SHP77 (cell line): ENCODE results near the gene SRPRB.

ENCODE experiments used
- DNase-seq, 2 experiments: peaks; one replicate each; lab custom pipeline; 2025; lab: John Stamatoyannopoulos, UW

SRPRB gene

DNA sequence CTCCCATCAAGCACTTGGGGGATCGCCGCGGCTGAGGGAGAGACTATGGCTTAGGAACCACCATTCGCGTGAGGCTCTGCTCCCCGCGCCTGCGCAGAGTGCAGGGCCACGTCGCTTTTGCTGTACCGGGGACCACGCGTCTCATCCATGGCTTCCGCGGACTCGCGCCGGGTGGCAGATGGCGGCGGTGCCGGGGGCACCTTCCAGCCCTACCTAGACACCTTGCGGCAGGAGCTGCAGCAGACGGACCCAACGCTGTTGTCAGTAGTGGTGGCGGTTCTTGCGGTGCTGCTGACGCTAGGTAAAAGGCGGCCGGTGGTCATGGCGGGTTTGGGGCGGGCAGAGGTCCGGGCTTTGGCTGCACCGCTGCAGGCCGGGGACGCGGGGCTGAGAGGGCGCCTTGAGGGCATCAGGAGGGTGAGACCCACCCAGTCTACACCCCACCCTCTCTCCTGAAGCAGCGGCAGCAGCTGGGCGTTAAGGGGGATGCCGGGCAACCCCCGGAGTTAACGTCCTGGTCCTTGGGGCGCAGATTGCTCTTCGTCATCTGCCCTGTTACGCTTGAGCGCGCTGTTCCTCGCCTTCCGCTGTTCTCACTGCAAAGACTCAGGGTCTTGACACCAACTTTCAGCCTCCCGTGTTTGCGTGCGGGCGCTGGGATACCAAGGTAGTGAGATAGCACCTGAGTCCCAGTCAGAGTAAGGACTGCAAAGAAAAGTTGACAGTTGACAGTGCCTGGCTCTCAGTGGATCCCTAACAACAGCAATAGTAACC is at the start of gene SRPRB:
Gene SRPRB, plus strand, starts transcription at position 114 of the 774 bp plus-strand sequence. Its CDS starts 34 bp downstream, at position 148.
- peak; percentile 89 to 95 for DNase-seq

- no peak for DNase-seq
Measured at GRCh38 chr3:133756716-133757694, 48.6 kb upstream of the SRPRB start.

DNA sequence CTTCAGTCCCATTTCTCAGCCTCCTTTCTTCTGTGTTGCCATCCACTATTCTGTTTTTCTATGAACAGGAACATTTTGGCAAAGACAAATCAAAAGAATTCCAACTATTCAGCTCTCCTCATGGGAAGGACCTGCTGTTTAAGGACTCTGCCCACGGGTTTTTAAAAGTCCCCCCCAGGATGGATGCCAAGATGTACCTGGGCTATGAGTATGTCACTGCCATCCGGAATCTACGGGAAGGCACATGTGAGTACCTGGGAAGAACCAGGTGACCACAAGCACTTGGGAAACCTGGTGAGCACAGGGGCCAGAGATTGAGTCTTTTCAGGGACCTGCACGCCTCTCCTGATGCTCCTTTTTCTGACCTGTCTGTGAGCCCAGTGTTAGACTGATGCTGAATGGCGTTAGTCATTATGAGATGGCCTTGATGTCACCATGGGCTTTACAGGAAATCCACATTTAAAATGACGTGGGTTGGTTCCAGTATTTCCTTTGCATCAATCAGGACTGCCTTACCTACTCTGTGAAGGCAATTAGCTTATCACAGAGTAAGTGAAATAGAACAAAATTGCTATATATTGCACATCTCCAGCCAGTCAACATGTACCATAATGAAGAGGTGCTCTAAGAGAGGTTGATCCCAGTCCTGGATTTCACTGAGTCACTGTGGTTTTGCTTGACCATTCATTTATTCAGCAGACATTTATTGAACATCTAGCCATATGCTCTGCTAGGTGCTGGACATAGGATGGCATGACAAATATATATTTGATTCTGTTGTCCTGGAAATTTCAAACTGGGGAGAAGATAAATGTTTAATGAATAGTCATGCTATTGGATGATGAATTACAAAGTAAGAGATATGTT is 47.7 kb upstream of the SRPRB start:
- no peak for DNase-seq

- no peak for DNase-seq
Measured at GRCh38 chr3:133758568-133758928, 47.1 kb upstream of the SRPRB start.

GRCh38 chr3:133758964-133759739 is 46.5 kb upstream of the SRPRB start:
- no peak for DNase-seq

DNA sequence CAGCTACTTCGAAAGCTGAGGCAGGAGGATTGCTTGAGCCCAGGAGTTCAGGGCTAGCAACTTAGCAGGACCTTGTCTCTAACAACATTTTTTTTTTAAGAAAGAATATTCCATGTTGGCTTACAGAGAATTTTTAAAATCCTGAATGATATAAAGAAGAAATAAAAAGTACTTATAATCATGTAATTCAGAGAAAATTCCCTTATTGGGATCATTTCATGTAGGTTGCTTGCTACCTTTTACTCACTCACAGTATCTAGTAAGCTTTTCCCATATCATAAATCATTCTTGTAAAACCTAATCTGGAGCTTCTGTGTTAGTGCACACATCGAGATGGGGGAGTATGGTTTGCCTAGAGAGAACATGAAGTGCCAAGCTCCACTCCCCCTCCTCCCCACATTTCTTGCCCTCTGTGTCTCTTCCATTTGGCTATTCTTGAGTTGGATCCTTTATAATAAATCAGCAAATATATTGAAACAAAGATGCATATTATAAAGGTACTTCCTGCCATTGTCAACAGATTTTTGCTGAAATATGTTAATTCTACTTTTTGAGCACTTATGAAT is 45.8 kb upstream of the SRPRB start:
- no peak for DNase-seq

- DNase-seq = no peak
Measured at GRCh38 chr3:133760916-133761315, 44.7 kb upstream of the SRPRB start.

DNA sequence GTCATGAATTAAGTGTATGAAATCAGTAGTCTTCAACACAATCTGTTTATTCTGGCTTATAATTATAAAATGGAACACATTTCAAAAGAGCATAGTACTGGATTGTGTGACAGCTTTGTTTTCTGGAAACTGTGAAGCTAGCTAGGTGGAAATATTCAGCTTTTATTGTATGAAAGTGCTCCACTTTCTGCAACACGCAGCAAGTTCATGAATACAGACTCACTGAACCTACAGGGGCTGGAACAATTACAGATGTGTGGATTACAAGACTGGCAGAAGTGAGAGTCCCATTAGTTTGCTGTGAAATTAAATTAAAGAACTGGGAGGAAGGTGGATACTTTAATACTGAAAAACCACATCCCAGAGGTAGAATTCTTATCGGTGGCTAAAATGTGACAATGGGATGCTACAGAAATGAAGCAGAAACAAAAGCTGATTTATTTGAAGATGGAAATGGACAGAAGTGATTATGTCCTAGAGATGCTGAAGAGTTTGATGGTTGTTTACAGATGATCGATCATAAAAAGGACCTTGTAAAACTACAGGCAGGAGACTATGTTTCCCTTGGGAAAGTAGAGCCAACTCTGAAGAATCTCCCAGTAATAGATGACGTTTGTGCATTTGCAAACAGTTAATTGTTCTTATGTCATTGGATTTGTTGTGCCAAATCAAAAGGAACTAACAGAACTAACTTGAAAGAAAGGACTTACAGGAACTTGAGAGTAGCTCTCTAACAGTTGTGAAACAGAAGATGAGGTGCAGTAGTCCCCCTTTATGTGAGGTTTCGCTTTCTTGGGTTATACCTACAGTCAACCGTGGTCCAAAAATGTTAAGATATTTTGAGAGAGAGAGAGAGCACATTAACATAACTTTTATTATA is 43.8 kb upstream of the SRPRB start:
- no peak for DNase-seq

DNA sequence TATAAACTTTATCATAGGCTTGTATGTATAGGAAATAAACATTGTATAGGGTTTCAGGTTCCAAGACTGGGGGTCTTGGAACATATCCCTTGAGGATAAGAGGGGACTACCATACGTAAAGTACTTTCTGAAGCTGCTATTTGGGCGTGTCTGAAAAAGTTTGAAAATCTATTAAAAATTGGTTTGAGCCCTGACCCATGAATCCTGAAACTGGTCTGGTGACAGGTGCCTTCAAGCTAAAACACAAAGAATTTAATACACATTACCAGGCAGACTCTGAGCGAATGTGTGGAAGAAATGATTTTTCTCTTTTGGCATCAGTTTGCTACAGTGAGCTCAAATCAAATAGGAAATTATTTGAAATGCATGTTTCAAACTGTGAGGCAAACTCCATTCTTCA is 43.1 kb upstream of the SRPRB start:
- no peak for DNase-seq

GRCh38 chr3:133763797-133764683 is 41.6 kb upstream of the SRPRB start:
- peak; percentile 2 to 11 for DNase-seq

- no peak for DNase-seq
Measured at GRCh38 chr3:133765256-133765655, 40.4 kb upstream of the SRPRB start.

DNA sequence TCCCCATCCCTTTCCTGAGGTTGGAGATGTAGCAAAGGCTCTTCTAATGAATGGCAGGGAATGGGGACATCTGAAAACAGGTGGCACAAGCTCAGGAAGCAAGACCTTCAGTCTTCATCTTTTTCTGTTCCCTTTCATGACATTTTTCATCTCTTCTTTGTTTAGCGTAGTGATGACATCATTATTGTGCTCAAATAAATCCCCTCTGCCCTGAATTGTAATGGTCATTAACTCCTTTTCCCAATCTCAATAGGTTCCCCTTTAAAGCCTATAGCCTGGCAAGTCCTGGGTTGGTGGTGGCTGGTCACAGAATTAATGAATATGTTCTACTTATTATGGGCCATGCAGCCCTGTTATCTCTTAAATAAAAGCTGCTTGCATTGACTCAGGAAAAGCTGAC is 38.0 kb upstream of the SRPRB start:
- no peak for DNase-seq

GRCh38 chr3:133769536-133769935 is 36.1 kb upstream of the SRPRB start:
- no peak for DNase-seq

GRCh38 chr3:133773732-133774131 is 31.9 kb upstream of the SRPRB start:
- no peak for DNase-seq

DNA sequence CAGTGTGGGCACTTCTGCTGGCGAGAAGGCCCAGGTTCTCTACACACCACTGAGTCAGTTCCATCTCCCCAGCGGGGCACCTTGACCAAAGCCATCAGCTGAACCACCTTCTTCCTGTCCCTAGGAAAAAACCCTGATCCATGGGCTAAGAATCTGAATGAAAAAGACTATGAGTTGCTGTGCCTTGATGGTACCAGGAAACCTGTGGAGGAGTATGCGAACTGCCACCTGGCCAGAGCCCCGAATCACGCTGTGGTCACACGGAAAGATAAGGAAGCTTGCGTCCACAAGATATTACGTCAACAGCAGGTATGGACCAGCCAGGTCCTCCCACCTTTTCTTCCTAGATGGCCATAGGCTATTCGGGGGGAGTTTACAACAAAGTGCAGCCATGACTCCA is 30.3 kb upstream of the SRPRB start:
- no peak for DNase-seq

DNA sequence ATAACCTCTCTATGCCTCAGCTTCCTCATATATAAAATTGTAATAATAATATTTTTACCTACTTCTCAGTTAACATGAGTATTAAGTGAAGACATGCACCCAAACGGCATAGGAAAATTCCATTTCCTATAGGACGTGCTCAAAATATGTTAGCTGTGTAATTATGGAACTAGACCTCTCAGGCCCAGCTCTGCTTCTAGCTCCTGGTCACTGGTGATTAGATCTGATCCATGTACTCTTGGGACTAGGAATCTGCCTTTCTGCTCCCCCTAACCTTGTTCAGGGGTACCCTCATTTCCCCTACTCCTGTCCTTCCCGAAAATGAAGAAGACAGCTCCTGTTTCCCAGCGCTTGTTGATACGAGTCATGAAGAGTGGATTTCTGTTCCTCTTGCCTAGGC is 29.8 kb upstream of the SRPRB start:
- no peak for DNase-seq

- no peak for DNase-seq
Measured at GRCh38 chr3:133776794-133777438, 28.7 kb upstream of the SRPRB start.

- DNase-seq = no peak
Measured at GRCh38 chr3:133777807-133778568, 27.6 kb upstream of the SRPRB start.
